ENCODE results near the gene RBM44. TPM values are rescaled to one million over a fixed set of nuclear protein-coding genes. Genes with fewer than 3 reads are reported as not detected.

RBM44 gene
- total RNA-seq, 1 donor from 2014 or later = 1.0 TPM

Other genes starting within 250 kb of the RBM44 start
- gene PRLH, start 232.2 kb upstream of the RBM44 start, total RNA-seq = not detected in 2 replicates
- gene RAB17, start 208.0 kb upstream of the RBM44 start, total RNA-seq = 0.23 TPM in 1 of 2 replicates, not detected in the other
- 254 and 256 TPM in 2 replicates for gene LRRFIP1, start 171.2 kb upstream of the RBM44 start, total RNA-seq
- gene RAMP1, start 60.8 kb downstream of the RBM44 start, total RNA-seq = 13.1 and 14.0 TPM in 2 replicates
- 137 and 146 TPM in 2 replicates for gene UBE2F, start 168.2 kb downstream of the RBM44 start, total RNA-seq